HG03196 (cell line): ENCODE results near the gene PLAU.
"Not testable (repeated sequence)": the region's sequence is repeated elsewhere in the genome, so short reads cannot be mapped to it uniquely, and the experiment has no call there.

ENCODE experiments used
- ATAC-seq: cut with Tn5 transposase; IDR thresholded peaks from one replicate; pipeline ENCODE4 v1.9.1; 2021; ENCODE audit not compliant: unreplicated experiment

PLAU gene

GRCh38 chr10:73920089-73920488 is 9.2 kb downstream of the PLAU start:
- no peak for ATAC-seq

GRCh38 chr10:73922007-73922863 is 11.3 kb downstream of the PLAU start:
- no peak for ATAC-seq

- no peak for ATAC-seq
Measured at GRCh38 chr10:73922864-73923133, 11.9 kb downstream of the PLAU start.

- ATAC-seq = no peak
Measured at GRCh38 chr10:73923935-73924598, 13.1 kb downstream of the PLAU start.

GRCh38 chr10:73924935-73925334 is 14.0 kb downstream of the PLAU start:
- no peak for ATAC-seq

GRCh38 chr10:73925539-73925938 is 14.6 kb downstream of the PLAU start:
- ATAC-seq = no peak

- ATAC-seq = no peak
Measured at GRCh38 chr10:73926152-73926764, 15.3 kb downstream of the PLAU start.

GRCh38 chr10:73930630-73931327 is 19.8 kb downstream of the PLAU start:
- ATAC-seq = not testable (repeated sequence)

- peak; percentile 73 for ATAC-seq
Measured at GRCh38 chr10:73931767-73932619, 21.1 kb downstream of the PLAU start.

GRCh38 chr10:73932620-73933112 is 21.7 kb downstream of the PLAU start:
- ATAC-seq = peak; percentile 6

- no peak for ATAC-seq
Measured at GRCh38 chr10:73934074-73934473, 23.1 kb downstream of the PLAU start.

- no peak for ATAC-seq
Measured at GRCh38 chr10:73935895-73936294, 25.0 kb downstream of the PLAU start.

GRCh38 chr10:73937333-73938043 is 26.6 kb downstream of the PLAU start:
- no peak for ATAC-seq

- ATAC-seq = no peak
Measured at GRCh38 chr10:73940634-73941221, 29.8 kb downstream of the PLAU start.

- ATAC-seq = no peak
Measured at GRCh38 chr10:73941300-73941699, 30.4 kb downstream of the PLAU start.

GRCh38 chr10:73944356-73945100 is 33.6 kb downstream of the PLAU start:
- ATAC-seq = no peak

- ATAC-seq = no peak
Measured at GRCh38 chr10:73946253-73947145, 35.6 kb downstream of the PLAU start.
